Stimulated activated effector memory CD8-positive, alpha-beta T cell treated with anti-CD3 and anti-CD28 coated beads, Interleukin-12 subunit alpha, Interleukin-12 subunit beta, amount 100 ng/mL, for 72 hours (primary cell): ENCODE results near the gene SLC44A5.

Experiments
- ATAC-seq: fragments of 150-1000 bp; cut with Tn5 transposase; 2 replicates; pipeline ENCODE4 v1.10.0; 2021
- DNase-seq, 2 donors: peaks; one replicate each; pipeline ENCODE4 v3.0.0; 2021 to 2022; ENCODE audit warnings: low spot score in 2 of 2
- H3K27ac Mint-ChIP-seq: one replicate; pipeline ENCODE4 v1.8.0; 2022; ENCODE audit warnings: mild to moderate bottlenecking, mixed read lengths
- H3K36me3 Mint-ChIP-seq: one replicate; pipeline ENCODE4 v1.8.0; 2022; ENCODE audit warnings: mild to moderate bottlenecking, mixed read lengths
- H3K4me1 Mint-ChIP-seq: one replicate; pipeline ENCODE4 v1.8.0; 2022; ENCODE audit warnings: mixed read lengths
- H3K4me3 Mint-ChIP-seq: one replicate; pipeline ENCODE4 v1.8.0; 2022; ENCODE audit warnings: mild to moderate bottlenecking, mixed read lengths
- H3K9me3 Mint-ChIP-seq: one replicate; pipeline ENCODE4 v1.8.0; 2022; ENCODE audit warnings: mixed read lengths

The SLC44A5 gene

DNA sequence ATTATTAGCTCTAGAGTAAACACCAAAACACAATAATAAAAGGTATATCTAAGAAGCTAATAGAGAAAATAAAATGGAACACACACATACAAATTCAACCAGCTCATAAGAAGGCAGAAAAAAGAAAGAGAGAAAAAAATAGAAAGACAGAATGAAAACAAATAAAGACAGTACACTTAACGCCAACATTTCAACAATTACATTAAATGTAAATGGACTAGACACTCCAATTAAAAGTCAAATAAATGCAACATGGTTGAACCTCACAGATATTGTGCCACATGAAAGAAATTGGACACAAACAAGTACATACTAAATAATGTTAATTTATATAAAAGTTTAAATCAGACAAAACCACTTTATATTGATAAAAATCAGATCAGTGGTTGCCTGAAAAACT, 56.0 kb downstream of the SLC44A5 start:
- no peak overlapping the region for H3K27ac Mint-ChIP-seq
- no peak for ATAC-seq

DNA sequence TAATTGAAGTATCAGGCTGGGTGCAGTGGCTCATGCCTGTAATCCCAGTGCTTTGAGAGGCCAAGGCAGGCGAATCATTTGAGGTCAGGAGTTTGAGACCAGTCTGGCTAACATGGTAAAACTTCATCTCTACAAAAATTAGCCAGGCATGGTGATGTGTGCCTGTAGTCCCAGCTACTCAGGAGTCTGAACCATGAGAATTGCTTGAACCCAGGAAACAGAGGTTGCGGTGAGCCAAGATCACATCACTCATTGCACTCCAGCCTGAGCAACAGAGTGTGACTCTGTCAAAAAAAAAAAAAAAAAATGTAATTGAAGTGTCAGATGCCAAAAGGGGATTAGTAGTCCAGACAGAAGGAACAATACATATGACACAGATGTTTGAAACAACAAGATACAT, 56.7 kb downstream of the SLC44A5 start:
- Mint-ChIP-seq H3K9me3 (peaks cover 4% of the 10 kb centered on the region), H3K4me1 (no peaks in the 10 kb centered on the region), H3K27ac (no peak overlapping the region), H3K36me3 (no peaks in the 10 kb centered on the region), H3K4me3 (no peak overlapping the region)
- no peak for ATAC-seq
- DNase-seq: no peak

More for the DNA sequence above, 56.0 kb downstream of the SLC44A5 start:
- no peak for DNase-seq
- Mint-ChIP-seq H3K4me3 (no peak overlapping the region), H3K4me1 (no peaks in the 10 kb centered on the region), H3K36me3 (no peaks in the 10 kb centered on the region), H3K9me3 (peaks cover 2% of the 10 kb centered on the region)

DNA sequence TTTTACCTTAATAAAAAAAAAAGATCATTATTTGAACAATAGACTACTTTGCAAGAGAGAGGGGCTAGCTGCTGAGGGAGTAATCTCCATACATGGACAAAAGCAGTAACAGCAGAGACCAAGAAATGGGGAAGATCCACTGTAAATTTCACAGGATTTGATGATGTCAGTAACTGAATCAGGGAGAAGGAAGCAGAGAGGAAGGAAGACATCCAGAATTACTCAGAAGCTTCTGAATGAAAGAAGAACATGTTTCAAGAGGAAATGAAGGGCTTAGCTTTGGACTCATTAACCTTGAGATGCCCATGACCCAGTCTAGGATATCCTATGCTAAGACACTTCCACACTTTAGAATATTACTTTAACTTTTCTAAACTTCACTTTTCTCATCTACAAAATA, 60.4 kb downstream of the SLC44A5 start:
- no peak overlapping the region for H3K27ac Mint-ChIP-seq
- no peak for DNase-seq
- ATAC-seq: no peak
- H3K36me3 Mint-ChIP-seq: no peaks in the 10 kb centered on the region
- no peak overlapping the region for H3K4me3 Mint-ChIP-seq
- H3K4me1 Mint-ChIP-seq: no peaks in the 10 kb centered on the region
- H3K9me3 Mint-ChIP-seq: peaks cover 5% of the 10 kb centered on the region

DNA sequence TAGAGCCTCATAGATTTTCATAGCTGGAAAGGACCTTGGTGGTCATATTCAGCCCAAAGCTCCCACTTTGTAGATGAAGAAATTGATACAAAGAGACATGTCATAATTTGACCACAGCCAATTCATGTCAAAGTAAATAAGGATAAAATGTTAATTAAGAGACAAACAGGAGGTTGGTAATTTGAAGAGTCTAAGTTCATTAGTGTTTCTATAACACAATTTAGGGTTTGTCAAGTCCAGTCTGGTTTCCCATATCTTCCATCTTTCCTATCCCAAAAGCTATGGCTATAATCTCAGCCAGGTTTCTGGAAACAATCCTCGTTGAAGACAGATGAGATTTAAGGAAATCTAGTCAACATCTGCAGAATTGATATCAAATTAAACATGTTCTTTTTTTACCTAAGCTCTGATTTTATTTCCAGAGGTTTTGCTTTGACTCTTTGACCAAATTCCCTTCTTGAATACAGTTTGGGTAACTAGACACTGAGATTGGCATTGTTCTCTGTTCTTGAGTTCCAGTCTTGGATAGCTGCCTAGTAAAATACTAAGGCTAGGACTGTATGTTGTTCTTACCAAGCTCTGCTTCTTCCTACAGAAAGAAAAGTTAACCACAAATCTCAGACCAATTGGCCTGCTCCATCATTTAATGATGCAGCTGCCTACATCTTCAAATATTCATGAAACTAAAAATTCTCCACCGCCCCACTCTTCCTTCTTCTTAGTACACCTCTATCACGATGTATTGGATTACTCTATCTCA, 62.0 kb downstream of the SLC44A5 start:
- ATAC-seq (no peak), DNase-seq (no peak)
- Mint-ChIP-seq H3K27ac (no peak overlapping the region), H3K36me3 (no peaks in the 10 kb centered on the region), H3K9me3 (peaks cover 2% of the 10 kb centered on the region), H3K4me3 (no peak overlapping the region), H3K4me1 (no peaks in the 10 kb centered on the region)

DNA sequence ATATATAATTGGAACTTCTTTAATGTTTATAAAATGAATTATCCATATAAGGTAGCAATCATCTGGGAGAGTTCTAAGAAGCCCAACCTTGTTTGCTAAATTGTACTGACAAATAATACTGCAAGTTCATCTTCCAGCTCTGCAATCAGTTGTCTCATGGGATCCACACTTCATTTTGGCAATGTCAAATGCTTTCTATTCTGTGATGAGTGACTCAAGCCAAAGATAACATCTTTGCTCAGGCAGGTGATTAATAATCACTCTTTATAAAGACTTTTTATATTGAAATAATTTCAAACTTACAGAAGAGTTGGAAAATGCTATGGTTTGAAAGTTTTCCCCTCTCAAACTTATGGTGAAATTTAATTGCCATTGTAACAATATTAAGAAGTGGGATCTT, 67.2 kb downstream of the SLC44A5 start:
- no peaks in the 10 kb centered on the region for H3K9me3 Mint-ChIP-seq
- DNase-seq: no peak
- H3K36me3 Mint-ChIP-seq: no peaks in the 10 kb centered on the region
- H3K4me3 Mint-ChIP-seq: no peak overlapping the region
- no peak overlapping the region for H3K27ac Mint-ChIP-seq
- no peak for ATAC-seq
- no peaks in the 10 kb centered on the region for H3K4me1 Mint-ChIP-seq

DNA sequence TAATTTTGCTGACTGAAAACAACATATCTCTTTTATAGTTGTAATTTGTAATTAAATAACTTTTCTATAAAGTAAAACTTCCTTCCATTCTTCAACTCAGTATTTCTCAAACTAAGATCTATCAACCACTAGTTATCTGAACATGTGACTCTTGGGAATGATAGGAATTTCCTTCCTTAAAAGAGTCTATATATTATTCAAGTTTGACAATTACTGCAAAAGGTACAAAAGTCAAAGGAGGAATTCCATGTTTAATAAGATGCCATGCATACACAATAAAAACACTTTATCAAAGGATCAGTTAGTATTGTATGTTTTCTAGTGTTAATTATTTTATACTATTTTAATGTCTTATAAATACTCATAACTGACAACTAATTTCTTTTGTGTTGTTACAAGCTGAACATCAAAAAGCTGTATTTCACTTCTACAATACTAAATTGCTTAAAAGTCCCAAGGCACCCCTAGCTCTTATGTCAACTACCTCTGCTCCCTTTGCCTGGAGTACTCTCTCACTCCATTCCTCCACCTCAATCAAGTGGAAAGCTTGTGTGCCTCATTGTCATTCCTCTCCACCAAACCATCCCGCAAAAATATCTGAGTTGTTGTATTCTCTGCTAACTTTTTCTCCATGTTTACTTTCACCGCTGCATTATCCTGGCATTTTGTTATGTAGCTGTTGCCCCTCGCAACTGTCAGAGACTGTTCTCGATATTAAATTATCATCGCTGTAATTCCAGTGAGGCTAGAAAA, 67.9 kb downstream of the SLC44A5 start:
- DNase-seq (no peak), ATAC-seq (no peak)
- no peak overlapping the region for H3K4me3 Mint-ChIP-seq
- H3K27ac Mint-ChIP-seq: no peak overlapping the region
- H3K4me1 Mint-ChIP-seq: no peaks in the 10 kb centered on the region
- no peaks in the 10 kb centered on the region for H3K9me3 Mint-ChIP-seq
- H3K36me3 Mint-ChIP-seq: no peaks in the 10 kb centered on the region

DNA sequence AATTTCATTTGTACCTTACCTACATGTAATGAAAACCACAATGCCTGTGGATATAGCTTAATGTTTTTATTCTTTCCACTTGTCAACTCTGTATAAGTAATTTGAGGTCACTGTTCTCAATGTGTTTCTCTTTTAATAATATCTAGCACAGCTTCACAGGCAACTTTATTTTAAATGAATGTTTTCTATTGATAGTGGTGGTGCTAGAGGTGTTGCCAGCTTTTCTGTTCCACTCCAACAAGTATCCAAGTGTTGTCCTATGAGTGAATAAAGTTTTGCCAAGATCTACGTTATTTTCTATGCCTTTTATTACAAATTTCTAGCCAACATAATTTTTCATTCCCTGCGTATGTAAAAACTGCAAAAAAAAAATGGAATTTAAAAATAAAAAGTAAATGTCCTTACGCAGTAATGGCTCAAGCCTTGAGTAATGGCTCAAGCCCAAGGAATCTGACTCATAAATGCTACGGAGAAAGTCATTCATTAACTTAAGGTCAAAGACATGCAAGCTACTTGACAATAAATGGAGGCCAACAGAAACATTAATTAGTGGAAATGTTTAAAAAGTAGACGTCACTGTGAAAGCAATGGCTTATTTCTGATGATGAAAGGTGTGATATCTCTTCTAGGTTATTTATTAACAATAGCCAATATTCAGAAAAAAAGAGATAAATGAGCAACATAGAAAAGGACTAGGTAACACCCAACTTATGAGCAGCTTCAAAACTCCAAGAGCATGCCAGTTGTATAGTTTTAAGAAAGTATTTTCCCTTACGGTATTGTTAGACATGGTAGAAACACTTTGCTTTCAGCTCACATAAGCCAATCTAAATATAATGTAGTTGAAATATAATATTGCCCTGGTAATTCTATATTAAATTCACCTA, 71.4 kb downstream of the SLC44A5 start:
- Mint-ChIP-seq H3K4me3 (no peak overlapping the region), H3K27ac (no peak overlapping the region), H3K36me3 (no peaks in the 10 kb centered on the region), H3K9me3 (no peaks in the 10 kb centered on the region), H3K4me1 (no peaks in the 10 kb centered on the region)
- ATAC-seq: no peak
- no peak for DNase-seq

DNA sequence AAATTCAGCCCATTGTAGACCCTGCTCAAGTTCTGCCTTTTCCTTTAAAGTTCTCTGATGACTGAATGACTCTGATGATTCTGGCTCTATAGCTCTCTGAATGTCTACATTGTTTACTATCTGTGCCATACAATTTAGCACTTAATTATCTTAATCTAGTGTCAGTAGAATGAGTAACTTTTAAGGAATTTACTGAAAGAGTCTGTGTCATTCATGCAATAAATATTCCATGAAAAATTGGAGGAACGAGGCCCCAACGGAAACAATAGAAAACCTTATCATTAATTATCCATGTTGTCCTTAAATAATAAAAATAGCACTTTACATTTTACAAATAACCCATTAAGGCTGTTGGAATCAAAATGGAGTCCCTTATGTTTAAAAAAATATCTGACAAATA, 77.8 kb downstream of the SLC44A5 start:
- DNase-seq (no peak), ATAC-seq (no peak)
- no peaks in the 10 kb centered on the region for H3K36me3 Mint-ChIP-seq
- H3K4me3 Mint-ChIP-seq: no peak overlapping the region
- no peak overlapping the region for H3K27ac Mint-ChIP-seq
- no peaks in the 10 kb centered on the region for H3K4me1 Mint-ChIP-seq
- H3K9me3 Mint-ChIP-seq: no peaks in the 10 kb centered on the region

DNA sequence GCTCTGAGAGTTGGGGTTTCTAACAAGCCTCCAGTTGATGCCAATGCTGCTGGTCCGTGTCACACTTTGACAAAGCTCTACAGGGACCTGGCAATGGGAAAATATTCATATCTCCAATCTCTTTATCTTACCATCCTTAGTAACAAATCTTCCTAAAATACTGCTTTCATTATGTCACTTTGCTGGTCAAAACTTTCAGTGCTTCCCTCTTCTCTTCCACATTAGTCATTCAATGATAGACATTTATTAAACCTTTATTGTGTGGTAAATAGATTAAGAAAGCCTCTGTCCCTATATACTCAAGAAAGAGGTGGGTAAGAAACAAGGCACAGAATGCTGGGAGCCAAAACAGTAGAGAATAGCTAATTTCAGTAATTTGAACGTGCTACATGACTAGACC, 79.3 kb downstream of the SLC44A5 start:
- Mint-ChIP-seq H3K9me3 (no peaks in the 10 kb centered on the region), H3K4me3 (no peak overlapping the region), H3K27ac (no peak overlapping the region), H3K36me3 (no peaks in the 10 kb centered on the region), H3K4me1 (no peaks in the 10 kb centered on the region)
- ATAC-seq (no peak), DNase-seq (no peak)

DNA sequence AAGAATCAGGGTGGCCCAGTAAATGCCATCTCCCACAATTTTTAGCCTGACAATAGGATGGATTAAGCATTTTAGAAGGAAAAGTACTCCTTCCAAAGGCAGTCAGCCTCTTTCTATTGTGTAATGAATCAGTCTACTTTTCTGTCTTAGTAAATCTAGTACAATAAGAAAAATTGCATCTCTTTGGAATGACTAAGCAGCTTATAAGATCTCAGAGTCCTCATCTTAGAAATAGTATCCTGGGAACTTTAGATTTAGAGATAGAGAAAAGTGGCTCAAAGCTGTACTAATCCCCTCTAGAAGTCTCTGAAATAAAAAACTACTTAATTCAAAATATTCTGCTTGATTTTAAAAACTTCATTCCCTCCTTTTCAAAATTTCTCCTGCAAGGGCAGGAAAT, 81.4 kb downstream of the SLC44A5 start:
- H3K27ac Mint-ChIP-seq: no peak overlapping the region
- no peak overlapping the region for H3K4me3 Mint-ChIP-seq
- H3K9me3 Mint-ChIP-seq: no peaks in the 10 kb centered on the region
- no peaks in the 10 kb centered on the region for H3K36me3 Mint-ChIP-seq
- DNase-seq (no peak), ATAC-seq (no peak)
- no peaks in the 10 kb centered on the region for H3K4me1 Mint-ChIP-seq

DNA sequence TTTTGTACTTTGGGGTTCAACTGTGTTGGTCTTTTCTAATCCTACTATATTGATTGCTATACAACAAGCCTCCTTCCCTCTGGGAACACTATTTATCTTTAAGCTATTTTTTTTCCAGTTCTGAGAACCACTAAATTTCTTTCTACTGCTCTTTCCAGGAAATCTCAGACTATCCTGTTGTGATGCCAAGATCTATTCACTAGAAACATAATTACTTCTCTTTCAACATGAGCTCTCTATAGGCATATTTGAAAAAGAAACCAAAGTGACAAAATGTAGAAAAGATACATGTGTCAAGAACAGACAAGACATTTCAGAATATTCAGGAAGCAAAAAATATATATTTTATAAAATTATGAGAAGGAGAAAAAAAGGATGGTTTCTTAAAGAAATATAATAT, 82.9 kb downstream of the SLC44A5 start:
- H3K9me3 Mint-ChIP-seq: peaks cover 5% of the 10 kb centered on the region
- H3K4me1 Mint-ChIP-seq: no peaks in the 10 kb centered on the region
- ATAC-seq (no peak), DNase-seq (no peak)
- H3K27ac Mint-ChIP-seq: no peak overlapping the region
- no peaks in the 10 kb centered on the region for H3K36me3 Mint-ChIP-seq
- no peak overlapping the region for H3K4me3 Mint-ChIP-seq

DNA sequence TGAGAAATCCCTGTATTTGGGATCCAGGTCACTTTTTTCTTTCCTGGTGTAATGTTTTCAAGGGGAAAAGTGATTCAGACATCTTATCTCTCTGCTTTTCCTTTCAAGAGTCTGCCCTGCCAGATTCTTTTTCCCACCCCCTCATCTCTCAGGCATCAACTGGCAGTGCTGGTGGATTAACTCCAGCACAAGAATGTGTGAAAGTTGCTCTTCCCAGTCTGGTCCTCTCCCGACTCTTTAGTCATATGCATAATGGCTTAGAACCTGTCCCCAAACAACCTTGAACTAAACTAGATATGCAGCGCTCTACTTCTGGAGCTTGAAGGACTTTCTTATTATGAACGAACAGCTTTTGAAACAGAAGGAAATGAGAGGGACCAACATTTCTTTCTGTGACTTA, 88.5 kb downstream of the SLC44A5 start:
- Mint-ChIP-seq H3K36me3 (no peaks in the 10 kb centered on the region), H3K4me3 (no peak overlapping the region), H3K4me1 (no peaks in the 10 kb centered on the region), H3K9me3 (peaks cover 5% of the 10 kb centered on the region), H3K27ac (no peak overlapping the region)
- no peak for DNase-seq
- ATAC-seq: no peak

DNA sequence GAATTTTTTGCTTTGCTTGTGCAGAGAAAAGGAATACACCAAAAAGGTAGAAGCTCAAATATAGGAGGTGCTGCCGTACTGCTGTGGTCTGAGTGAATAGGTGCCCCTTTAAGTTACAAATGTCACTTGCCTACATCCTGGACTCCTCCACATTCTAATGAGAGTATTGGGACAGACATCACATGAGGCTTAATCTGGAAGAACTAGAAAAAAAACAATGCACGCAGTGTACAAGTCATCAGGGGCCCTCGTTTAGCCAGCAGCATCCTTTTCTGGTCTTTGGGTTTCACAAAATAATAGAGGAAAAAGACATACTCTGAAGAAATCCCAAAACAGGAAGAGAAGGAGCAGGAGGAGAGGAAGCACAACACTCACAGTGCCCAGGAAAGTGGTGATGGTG, 89.3 kb downstream of the SLC44A5 start:
- H3K36me3 Mint-ChIP-seq: no peaks in the 10 kb centered on the region
- ATAC-seq (no peak), DNase-seq (no peak)
- peaks cover 10% of the 10 kb centered on the region for H3K9me3 Mint-ChIP-seq
- no peaks in the 10 kb centered on the region for H3K4me1 Mint-ChIP-seq
- H3K27ac Mint-ChIP-seq: no peak overlapping the region
- H3K4me3 Mint-ChIP-seq: no peak overlapping the region

DNA sequence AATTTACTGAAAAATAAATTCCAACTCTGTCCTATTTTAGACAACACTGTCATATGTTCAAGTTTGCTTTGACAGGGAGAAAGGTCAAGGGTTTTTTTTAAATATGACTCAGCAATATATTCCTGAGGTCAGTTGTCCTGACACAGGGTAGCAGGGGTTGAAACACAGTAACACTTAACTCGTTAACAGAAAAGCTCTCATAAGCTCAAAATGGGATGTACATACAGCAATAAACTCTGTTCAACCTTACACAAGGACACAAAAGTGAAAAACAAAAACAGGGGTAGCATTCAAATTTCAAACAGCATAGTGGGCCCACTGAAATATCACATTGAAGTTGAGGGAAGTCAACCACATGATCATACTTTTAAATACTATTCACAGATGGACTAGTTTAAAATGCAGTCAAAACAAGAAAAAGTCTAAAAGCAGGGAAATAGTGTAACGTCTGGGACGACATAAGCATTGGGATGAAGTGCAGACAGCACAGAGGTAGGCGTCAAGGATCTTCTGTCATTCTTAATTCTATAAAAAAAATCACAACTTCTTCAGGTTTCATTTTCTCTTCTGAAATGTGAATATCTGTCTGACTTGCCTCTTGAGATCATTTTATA, 89.9 kb downstream of the SLC44A5 start:
- Mint-ChIP-seq H3K4me1 (no peaks in the 10 kb centered on the region), H3K9me3 (peaks cover 10% of the 10 kb centered on the region), H3K27ac (no peak overlapping the region), H3K36me3 (no peaks in the 10 kb centered on the region), H3K4me3 (no peak overlapping the region)
- ATAC-seq (no peak), DNase-seq (no peak)
